HepG2 (cell line): ENCODE measurements around the gene POU6F1. TPM values are rescaled to one million over a fixed set of nuclear protein-coding genes. Genes with fewer than 3 reads are reported as not detected.

Source experiments
- ATAC-seq: fragments of 200-7000 bp; cut with Tn5 transposase; 3 replicates; pipeline ENCODE4 v1.9.1; 2020; ENCODE audit warnings: mild to moderate bottlenecking, moderate library complexity
- BruUV-seq: library from RNA; stranded (reverse); fragments of 400-500 nt; replicated peaks from 2 replicates; lab custom pipeline; 2021; lab: Mats Ljungman, UMichigan
- CTCF ChIA-PET: fragments of 300-600 bp; formaldehyde crosslinking; extraction: SDS; loops from one replicate; lab custom pipeline; 2021; ENCODE audit warnings: low total read pairs, inconsistent platforms, low intra/inter-chr PET ratio; lab: Yijun Ruan, JAX
- POLR2A ChIA-PET: fragments of 350-600 bp; sonication (Branson Sonifier 250); formaldehyde crosslinking; loops from one replicate; lab custom pipeline; 2020; ENCODE audit warnings: antibody characterized with exemption, inconsistent platforms; lab: Yijun Ruan, JAX
- DNase-seq: peaks from one replicate; pipeline ENCODE4 v3.0.0-alpha.2; 2015; ENCODE audit warnings: low spot score
- FAIRE-seq: peaks from 3 replicates; lab custom pipeline; 2011; peaks lifted over from hg19 to GRCh38; lab: Jason Lieb, UNC
- H2AFZ ChIP-seq: one replicate; pipeline ENCODE4 v1.6.1; 2011; ENCODE audit warnings: low read length, inconsistent platforms
- H3K27ac ChIP-seq: fragments of 300-600 bp; 3 replicates; pipeline ENCODE4 v1.8.0; 2011; ENCODE audit warnings: mixed run types, mild to moderate bottlenecking, mixed read lengths, low read length, inconsistent platforms; ENCODE audit not compliant: insufficient read depth; ENCODE audit errors: extremely low read length
- H3K27me3 ChIP-seq, 2 experiments: fragments of 200-600 bp in 1 of 2; 2 replicates in 1 of 2; 3 replicates in 1 of 2; pipeline versions ENCODE4 v1.6.0 to v1.8.0; 2011; ENCODE audit warnings: low read length in 2 of 2, mild to moderate bottlenecking in 2 of 2, moderate library complexity in 2 of 2, inconsistent platforms in 1 of 2; ENCODE audit not compliant: insufficient read depth in 2 of 2, control insufficient read depth in 1 of 2
- H3K36me3 ChIP-seq, 2 experiments: fragments of 200-600 bp in 1 of 2; replicated peaks in 1 of 2; 2 replicates in 1 of 2; 3 replicates in 1 of 2; pipeline versions ENCODE4 v1.5.1 to v1.8.0; 2011; ENCODE audit warnings: low read length in 2 of 2, inconsistent platforms in 1 of 2; ENCODE audit not compliant: insufficient read depth in 2 of 2, control insufficient read depth in 1 of 2
- H3K4me1 ChIP-seq: 2 replicates; pipeline ENCODE4 v1.5.1; 2012; ENCODE audit warnings: low read length, inconsistent platforms; ENCODE audit not compliant: insufficient read depth
- H3K4me2 ChIP-seq: 2 replicates; pipeline ENCODE4 v1.6.0; 2011; ENCODE audit warnings: low read depth, low read length, inconsistent platforms
- H3K4me3 ChIP-seq, 3 experiments: fragments of 200-600 bp in 1 of 3; sonication (generic), shearing (Covaris generic) in 1 of 3; replicated peaks in 1 of 3; 2 replicates each; pipeline ENCODE4 v1.5.1; 2011 to 2016; ENCODE audit warnings: low read length in 3 of 3, inconsistent platforms in 2 of 3, low read depth in 2 of 3, mild to moderate bottlenecking in 2 of 3, control low read depth in 1 of 3, mixed read lengths in 1 of 3; ENCODE audit not compliant: insufficient read depth in 1 of 3
- H3K79me2 ChIP-seq: one replicate; pipeline ENCODE4 v1.6.1; 2011; ENCODE audit warnings: low read length, inconsistent platforms; ENCODE audit not compliant: insufficient read depth
- H3K9ac ChIP-seq: 2 replicates; pipeline ENCODE4 v1.6.0; 2011; ENCODE audit warnings: mild to moderate bottlenecking, low read depth, low read length, inconsistent platforms; ENCODE audit not compliant: insufficient read depth
- H3K9me3 ChIP-seq: 2 replicates; pipeline ENCODE4 v1.5.1; 2012; ENCODE audit warnings: mild to moderate bottlenecking, low read length
- H4K20me1 ChIP-seq: 2 replicates; pipeline ENCODE4 v1.6.0; 2011; ENCODE audit warnings: inconsistent platforms, mild to moderate bottlenecking, low read length, moderate library complexity; ENCODE audit not compliant: insufficient read depth
- CSRNP1 ChIP-seq: sonication (generic); formaldehyde crosslinking; IDR thresholded peaks from 2 replicates; pipeline ENCODE4 v1.8.1; 2023; ENCODE audit warnings: mild to moderate bottlenecking, missing genetic modification reagents
- HNF1B ChIP-seq: sonication (generic); formaldehyde crosslinking; IDR thresholded peaks from 2 replicates; pipeline ENCODE4 v1.5.1; 2020; ENCODE audit warnings: mild to moderate bottlenecking, moderate library complexity, missing genetic modification reagents
- MED13 ChIP-seq: sonication (generic); formaldehyde crosslinking; IDR thresholded peaks from 2 replicates; pipeline ENCODE4 v1.5.0; 2020; ENCODE audit warnings: missing genetic modification reagents
- NCOR1 ChIP-seq: fragments of 200-600 bp; sonication (generic); IDR thresholded peaks from 2 replicates; pipeline ENCODE4 v1.7.0; 2017; ENCODE audit warnings: antibody characterized with exemption, low read length, borderline replicate concordance
- NR1H2 ChIP-seq: sonication (generic); formaldehyde crosslinking; IDR thresholded peaks from 2 replicates; pipeline ENCODE4 v1.8.1; 2022; ENCODE audit warnings: low read depth, missing genetic modification reagents, borderline replicate concordance
- SMAD1 ChIP-seq: sonication (generic); formaldehyde crosslinking; IDR thresholded peaks from 2 replicates; pipeline ENCODE4 v1.4.0; 2020; ENCODE audit warnings: missing genetic modification reagents, low read depth, mild to moderate bottlenecking, borderline replicate concordance
- ZFAT ChIP-seq: sonication (generic); formaldehyde crosslinking; conservative IDR thresholded peaks from 2 replicates; pipeline ENCODE4 v1.8.1; 2023; ENCODE audit warnings: missing genetic modification reagents, inconsistent platforms
- ZNF18 ChIP-seq: sonication (generic); formaldehyde crosslinking; IDR thresholded peaks from 2 replicates; pipeline ENCODE4 v1.8.0; 2022; ENCODE audit warnings: mild to moderate bottlenecking, missing genetic modification reagents; ENCODE audit not compliant: insufficient replicate concordance
- ZNF33B ChIP-seq: sonication (generic); formaldehyde crosslinking; IDR thresholded peaks from 2 replicates; pipeline ENCODE4 v1.5.1; 2020; ENCODE audit warnings: mild to moderate bottlenecking, missing genetic modification reagents
- ZNF343 ChIP-seq: sonication (generic); formaldehyde crosslinking; IDR thresholded peaks from 2 replicates; pipeline ENCODE4 v1.4.0; 2020; ENCODE audit warnings: mild to moderate bottlenecking, missing genetic modification reagents
- ZSCAN31 ChIP-seq: sonication (generic); formaldehyde crosslinking; IDR thresholded peaks from 2 replicates; pipeline ENCODE4 v1.5.0; 2020; ENCODE audit warnings: low read depth, mild to moderate bottlenecking, missing genetic modification reagents
- ZXDC ChIP-seq: sonication (generic); formaldehyde crosslinking; IDR thresholded peaks from 2 replicates; pipeline ENCODE4 v1.5.0; 2020; ENCODE audit warnings: mild to moderate bottlenecking, missing genetic modification reagents
- WGBS: methylation state at CpG from one replicate; pipeline ENCODE4 v1.1.6; 2017; ENCODE audit warnings: low lambda C conversion rate; 5-methylcytosine and 5-hydroxymethylcytosine counted together
- in situ Hi-C: cut with HindIII; loops from 2 replicates; pipeline ENCODE4 v1.10.0; 2017; ENCODE audit warnings: low pct_unique_long_range_greater_than_20kb; ENCODE audit not compliant: extremely low pct_ligation_motif_present
- intact Hi-C: fragments of 100-400 bp; cut with micrococcal nuclease; formaldehyde crosslinking; loops from one replicate; pipeline ENCODE4 v1.10.0; 2022; ENCODE audit not compliant: unreplicated experiment
- polyA plus RNA-seq, 8 experiments: library from polyadenylated mRNA; depleted of rRNA in 3 of 8; stranded (reverse) in 7 of 8; unstranded in 1 of 8; fragments of >200 nt; fragmentation: Illumina TruSeq in 4 of 8; extraction: Trizol in 4 of 8; gene quantifications; 2 replicates each; pipeline versions ENCODE4 v1.2.1 to v1.2.3, GENCODE V29; 2011 to 2016; ENCODE audit warnings: low read depth in 4 of 8, missing spikeins in 1 of 8, mixed read lengths in 1 of 8; ENCODE audit not compliant: insufficient read depth in 1 of 8
- total RNA-seq, 5 experiments: library from RNA; depleted of rRNA; stranded (reverse); fragments of >200 nt; fragmentation: Illumina TruSeq; extraction: Trizol; gene quantifications; 2 replicates each; pipeline ENCODE4 v1.2.3, GENCODE V29; 2016; ENCODE audit warnings: low read depth in 1 of 5

Gene POU6F1
- total and polyA plus RNA-seq, 2 of the 13 experiments (the other 11 are each of a cell fraction or from before 2014, with no cell fraction given) = 0.48 to 0.51 TPM

GRCh38 chr12:51174501-51174900 is 43.4 kb downstream of the POU6F1 start (continued):
- no peak for TF ChIP-seq CSRNP1
- no peak for TF ChIP-seq SMAD1 (CRISPR knock-in tag)
- no peak for TF ChIP-seq MED13 (CRISPR knock-in tag)
- no peak for TF ChIP-seq ZXDC (CRISPR knock-in tag)
- no peak for TF ChIP-seq ZFAT (CRISPR knock-in tag)
- TF ChIP-seq ZNF33B (CRISPR knock-in tag) = no peak

- POLR2A ChIA-PET = interaction anchor here (0.6 to 2.2 kb wide), 7 partner anchors 11 to 858 kb away, joined by 3 to 13 read pairs (median 4); partner anchors contain the start of genes DAZAP2 and POU6F1
- peak within 1 kb of the TSS; percentile 99 for H3K27ac ChIP-seq
- peak within 1 kb of the TSS; percentile 59 to 96 (median 94) for H3K4me3 ChIP-seq
- ATAC-seq = peak; percentile 92
- intact Hi-C loops (loop anchor here (2.0 kb wide), 1 partner anchor 46 kb away; the partner anchor contains the start of gene POU6F1), in situ Hi-C loops (no loop called here)
- H3K4me1 ChIP-seq = peaks cover 26% of the 10 kb centered on the region
- peak; percentile 50 for FAIRE-seq
- 5% methylated on average over 40 of the region's 58 CpGs for WGBS
- peak within 1 kb of the TSS; percentile 95 for H3K9ac ChIP-seq
- no peaks in the 10 kb centered on the region for H3K9me3 ChIP-seq
- H3K27me3 ChIP-seq = no peaks in the 10 kb centered on the region
- no peaks in the 10 kb centered on the region for H4K20me1 ChIP-seq
- peak within 1 kb of the TSS; percentile 85 for H2AFZ ChIP-seq
- BruUV-seq = TSS peak; percentile 95
- H3K79me2 ChIP-seq = peaks cover 32% of the 10 kb centered on the region
- peak; percentile 93 for DNase-seq
- CTCF ChIA-PET = no interaction called here
- H3K36me3 ChIP-seq = no peaks in the 10 kb centered on the region
- peak within 1 kb of the TSS; percentile 83 for H3K4me2 ChIP-seq
- TF ChIP-seq NR1H2 (CRISPR knock-in tag) (no peak), ZNF18 (no peak), HNF1B (CRISPR knock-in tag) (peak; percentile 68; the same call in 1 of the 2 replicates), NCOR1 (peak; percentile 50; the same call in 1 of the 2 replicates), ZNF343 (CRISPR knock-in tag) (no peak), ZSCAN31 (peak; percentile 36; the same call in 1 of the 2 replicates)
Observed at GRCh38 chr12:51172515-51173431, 45.1 kb downstream of the POU6F1 start, which contains the start of gene TFCP2. Gene TFCP2 (minus strand): TSS chr12:51173135. CDS start chr12:51172422, 713 bp downstream.
